ENCODE data around the gene MXRA7. TPM values are rescaled to one million over a fixed set of nuclear protein-coding genes. Genes with fewer than 3 reads are reported as not detected.

The MXRA7 gene
- polyA plus RNA-seq, 10 donors = 124 to 181 (median 140) TPM

GRCh38 chr17:76679239-76679638, 31.5 kb downstream of the MXRA7 start:
- no peak for DNase-seq

GRCh38 chr17:76678330-76678729, 32.4 kb downstream of the MXRA7 start:
- no peak for DNase-seq

- DNase-seq = no peak
These were observed 33.4 kb downstream of the MXRA7 start for GRCh38 chr17:76677406-76677805.

GRCh38 chr17:76676629-76677028, 34.1 kb downstream of the MXRA7 start:
- no peak for DNase-seq

- no peak for DNase-seq
These were observed 35.1 kb downstream of the MXRA7 start for GRCh38 chr17:76675648-76676047.

GRCh38 chr17:76674600-76674999, 36.2 kb downstream of the MXRA7 start:
- no peak for DNase-seq

- DNase-seq = no peak
These were observed 37.0 kb downstream of the MXRA7 start for GRCh38 chr17:76673729-76674128.

- no peak for DNase-seq
These were observed 37.9 kb downstream of the MXRA7 start for GRCh38 chr17:76672892-76673291.

GRCh38 chr17:76672270-76672851, 38.4 kb downstream of the MXRA7 start:
- DNase-seq = no peak

- DNase-seq = no peak
These were observed 38.9 kb downstream of the MXRA7 start for GRCh38 chr17:76671912-76672262.

- peak; percentile 100 for DNase-seq
These were observed 39.4 kb downstream of the MXRA7 start for GRCh38 chr17:76671123-76671911.

- DNase-seq = no peak
These were observed 40.0 kb downstream of the MXRA7 start for GRCh38 chr17:76670718-76671122.

GRCh38 chr17:76670020-76670717, 40.6 kb downstream of the MXRA7 start:
- DNase-seq = no peak

GRCh38 chr17:76667786-76668453, 42.8 kb downstream of the MXRA7 start:
- DNase-seq = no peak

- DNase-seq = no peak
These were observed 43.3 kb downstream of the MXRA7 start for GRCh38 chr17:76667491-76667755.

GRCh38 chr17:76660656-76661042, 50.1 kb downstream of the MXRA7 start:
- no peak for DNase-seq

GRCh38 chr17:76659928-76660655, 50.7 kb downstream of the MXRA7 start:
- no peak for DNase-seq

GRCh38 chr17:76658242-76658662, 52.5 kb downstream of the MXRA7 start:
- DNase-seq = no peak

- no peak for DNase-seq
These were observed 53.1 kb downstream of the MXRA7 start for GRCh38 chr17:76657505-76658241.

GRCh38 chr17:76654408-76654807, 56.4 kb downstream of the MXRA7 start:
- DNase-seq = no peak

GRCh38 chr17:76650504-76650903, 60.3 kb downstream of the MXRA7 start:
- no peak for DNase-seq

All from muscle of back (tissue), 11 donors.